IMR-90 (cell line): ENCODE results near the gene EIF3L.

Source experiments
- CEBPB ChIP-seq: IDR thresholded peaks from 2 replicates; pipeline ENCODE4 v1.6.1; 2012; ENCODE audit warnings: low read depth, low read length, improper control_type of control experiment
- NFE2L2 ChIP-seq: fragments of 150-350 bp; IDR thresholded peaks from 2 replicates; pipeline ENCODE4 v1.6.1; 2016; ENCODE audit warnings: low read depth, mild to moderate bottlenecking, low read length
- POLR2A ChIP-seq: IDR thresholded peaks from 2 replicates; pipeline ENCODE4 v1.6.1; 2012; ENCODE audit warnings: mild to moderate bottlenecking, low read depth, low read length
- RAD21 ChIP-seq: IDR thresholded peaks from 2 replicates; pipeline ENCODE4 v1.6.1; 2012; ENCODE audit warnings: low read length, improper control_type of control experiment
- TF ChIP-seq, protein P1 (sequence below): fragments of 150-350 bp; IDR thresholded peaks from 2 replicates; pipeline ENCODE4 v1.6.1; 2017; ENCODE audit warnings: mild to moderate bottlenecking, antibody characterized with exemption, low read length, low read depth
- TF ChIP-seq, protein P2 (sequence below): conservative IDR thresholded peaks from 2 replicates; pipeline ENCODE4 v1.5.1; 2012; ENCODE audit warnings: mild to moderate bottlenecking, low read depth, low read length, improper control_type of control experiment

DNA sequence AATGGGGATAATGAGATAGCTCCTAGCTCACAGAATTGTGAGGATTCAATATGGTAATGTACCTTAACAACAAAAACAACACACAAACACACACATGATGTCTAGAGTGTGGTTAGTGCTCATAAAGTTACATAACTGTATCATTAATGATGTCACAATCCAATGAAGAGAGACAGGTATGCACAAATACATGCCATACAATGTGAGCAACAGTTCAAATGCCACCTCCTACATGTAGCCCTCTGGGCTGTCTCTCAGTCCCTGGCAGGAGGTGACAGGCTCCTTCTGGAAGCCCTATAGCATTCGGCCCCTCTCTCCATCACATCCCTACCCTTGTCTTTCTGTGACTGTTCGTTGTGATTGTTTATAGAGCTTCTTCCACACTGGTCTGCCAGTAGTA lies 48.6 kb downstream of the EIF3L start:
- TF ChIP-seq, protein P1, sequence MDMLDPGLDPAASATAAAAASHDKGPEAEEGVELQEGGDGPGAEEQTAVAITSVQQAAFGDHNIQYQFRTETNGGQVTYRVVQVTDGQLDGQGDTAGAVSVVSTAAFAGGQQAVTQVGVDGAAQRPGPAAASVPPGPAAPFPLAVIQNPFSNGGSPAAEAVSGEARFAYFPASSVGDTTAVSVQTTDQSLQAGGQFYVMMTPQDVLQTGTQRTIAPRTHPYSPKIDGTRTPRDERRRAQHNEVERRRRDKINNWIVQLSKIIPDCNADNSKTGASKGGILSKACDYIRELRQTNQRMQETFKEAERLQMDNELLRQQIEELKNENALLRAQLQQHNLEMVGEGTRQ: no peak
- TF ChIP-seq, protein P2, sequence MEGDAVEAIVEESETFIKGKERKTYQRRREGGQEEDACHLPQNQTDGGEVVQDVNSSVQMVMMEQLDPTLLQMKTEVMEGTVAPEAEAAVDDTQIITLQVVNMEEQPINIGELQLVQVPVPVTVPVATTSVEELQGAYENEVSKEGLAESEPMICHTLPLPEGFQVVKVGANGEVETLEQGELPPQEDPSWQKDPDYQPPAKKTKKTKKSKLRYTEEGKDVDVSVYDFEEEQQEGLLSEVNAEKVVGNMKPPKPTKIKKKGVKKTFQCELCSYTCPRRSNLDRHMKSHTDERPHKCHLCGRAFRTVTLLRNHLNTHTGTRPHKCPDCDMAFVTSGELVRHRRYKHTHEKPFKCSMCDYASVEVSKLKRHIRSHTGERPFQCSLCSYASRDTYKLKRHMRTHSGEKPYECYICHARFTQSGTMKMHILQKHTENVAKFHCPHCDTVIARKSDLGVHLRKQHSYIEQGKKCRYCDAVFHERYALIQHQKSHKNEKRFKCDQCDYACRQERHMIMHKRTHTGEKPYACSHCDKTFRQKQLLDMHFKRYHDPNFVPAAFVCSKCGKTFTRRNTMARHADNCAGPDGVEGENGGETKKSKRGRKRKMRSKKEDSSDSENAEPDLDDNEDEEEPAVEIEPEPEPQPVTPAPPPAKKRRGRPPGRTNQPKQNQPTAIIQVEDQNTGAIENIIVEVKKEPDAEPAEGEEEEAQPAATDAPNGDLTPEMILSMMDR: no peak
- TF ChIP-seq POLR2A: no peak
- TF ChIP-seq RAD21: no peak
- TF ChIP-seq CEBPB: no peak
- TF ChIP-seq NFE2L2: no peak
